ENCODE measurements around the gene THSD7B.

The THSD7B gene

DNA sequence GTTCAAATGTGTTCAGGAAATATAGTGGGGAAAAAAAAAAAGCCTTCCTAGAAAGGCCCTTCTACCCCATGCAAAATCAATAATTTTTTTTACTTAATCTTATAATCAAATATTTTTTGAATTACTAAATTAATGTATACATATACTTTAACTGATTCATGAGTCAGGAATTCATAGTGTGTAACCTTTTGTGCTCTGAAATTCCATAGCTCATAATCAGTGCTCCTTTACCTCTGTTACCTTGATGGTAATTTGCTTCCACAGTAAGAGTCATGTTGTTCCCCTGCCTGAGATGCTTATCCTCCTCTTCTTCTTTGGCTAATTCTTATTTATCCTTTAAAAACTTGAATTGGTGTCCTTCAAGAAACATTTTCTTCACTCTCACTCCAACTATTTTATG is 414.2 kb downstream of the THSD7B start:
- Histone ChIP-seq H3K4me3 (ENCODE audit: low read depth, low read length) (no peak overlapping the region), H3K27me3 (ENCODE audit: control insufficient read depth, insufficient read depth, low read length) (no peaks in the 10 kb centered on the region), H2AFZ (no peak overlapping the region), H3K9ac (no peak overlapping the region), H3K9me3 (ENCODE audit: control insufficient read depth, low read length) (no peaks in the 10 kb centered on the region), H3K36me3 (ENCODE audit: control insufficient read depth, insufficient read depth, low read length) (no peaks in the 10 kb centered on the region), H3K4me2 (ENCODE audit: low read length) (no peak overlapping the region), H3K27ac (no peak overlapping the region), H3K79me2 (no peaks in the 10 kb centered on the region), H3K4me1 (no peaks in the 10 kb centered on the region)
- TF ChIP-seq CTCF (IDR thresholded peaks at IDR 0.05): no peak

GRCh38 chr2:137180012-137180411 is 414.7 kb downstream of the THSD7B start:
- no peak overlapping the region for H3K4me3 ChIP-seq (ENCODE audit: low read depth, low read length)
- no peaks in the 10 kb centered on the region for H3K79me2 ChIP-seq
- no peaks in the 10 kb centered on the region for H3K9me3 ChIP-seq (ENCODE audit: control insufficient read depth, low read length)
- H2AFZ ChIP-seq: no peak overlapping the region
- H3K4me1 ChIP-seq: no peaks in the 10 kb centered on the region
- no peak overlapping the region for H3K9ac ChIP-seq
- H3K4me2 ChIP-seq (ENCODE audit: low read length): no peak overlapping the region
- no peaks in the 10 kb centered on the region for H3K27me3 ChIP-seq (ENCODE audit: control insufficient read depth, insufficient read depth, low read length)
- H3K36me3 ChIP-seq (ENCODE audit: control insufficient read depth, insufficient read depth, low read length): no peaks in the 10 kb centered on the region
- no peak for TF ChIP-seq CTCF (IDR thresholded peaks at IDR 0.05)
- H3K27ac ChIP-seq: no peak overlapping the region

GRCh38 chr2:137181370-137181769 is 416.0 kb downstream of the THSD7B start:
- H3K79me2 ChIP-seq: no peaks in the 10 kb centered on the region
- no peaks in the 10 kb centered on the region for H3K27me3 ChIP-seq (ENCODE audit: control insufficient read depth, insufficient read depth, low read length)
- H3K9me3 ChIP-seq (ENCODE audit: control insufficient read depth, low read length): no peaks in the 10 kb centered on the region
- no peak overlapping the region for H3K9ac ChIP-seq
- no peaks in the 10 kb centered on the region for H3K36me3 ChIP-seq (ENCODE audit: control insufficient read depth, insufficient read depth, low read length)
- no peaks in the 10 kb centered on the region for H3K4me1 ChIP-seq
- TF ChIP-seq CTCF (IDR thresholded peaks at IDR 0.05): no peak
- H2AFZ ChIP-seq: no peak overlapping the region
- no peak overlapping the region for H3K4me2 ChIP-seq (ENCODE audit: low read length)
- H3K4me3 ChIP-seq (ENCODE audit: low read depth, low read length): no peak overlapping the region
- H3K27ac ChIP-seq: no peak overlapping the region

DNA sequence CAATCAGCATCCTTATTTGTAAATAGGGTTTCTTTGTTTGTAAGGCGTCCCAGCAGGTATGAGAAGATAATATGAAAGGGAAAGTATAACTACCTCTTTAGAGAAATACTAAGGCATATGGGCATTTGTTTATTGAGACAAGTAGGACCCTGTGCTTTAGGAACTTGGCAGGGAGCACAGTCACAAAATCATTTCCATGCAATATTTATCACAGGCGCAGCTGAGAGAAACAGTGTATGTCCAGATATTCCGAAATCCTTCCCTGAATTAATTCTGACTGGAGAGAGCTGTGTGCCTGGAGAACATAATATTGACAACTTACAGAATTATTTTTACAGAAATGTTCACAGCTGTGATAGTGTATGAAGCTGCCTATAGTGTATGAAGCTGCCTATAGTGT is 416.7 kb downstream of the THSD7B start:
- H3K9ac ChIP-seq: no peak overlapping the region
- H2AFZ ChIP-seq: no peak overlapping the region
- H3K4me3 ChIP-seq (ENCODE audit: low read depth, low read length): no peak overlapping the region
- no peak overlapping the region for H3K27ac ChIP-seq
- no peak overlapping the region for H3K4me2 ChIP-seq (ENCODE audit: low read length)
- H3K27me3 ChIP-seq (ENCODE audit: control insufficient read depth, insufficient read depth, low read length): no peaks in the 10 kb centered on the region
- H3K4me1 ChIP-seq: no peaks in the 10 kb centered on the region
- H3K36me3 ChIP-seq (ENCODE audit: control insufficient read depth, insufficient read depth, low read length): no peaks in the 10 kb centered on the region
- no peak for TF ChIP-seq CTCF (IDR thresholded peaks at IDR 0.05)
- H3K79me2 ChIP-seq: no peaks in the 10 kb centered on the region
- H3K9me3 ChIP-seq (ENCODE audit: control insufficient read depth, low read length): no peaks in the 10 kb centered on the region

GRCh38 chr2:137183206-137183898 is 418.0 kb downstream of the THSD7B start:
- no peaks in the 10 kb centered on the region for H3K36me3 ChIP-seq (ENCODE audit: control insufficient read depth, insufficient read depth, low read length)
- no peak overlapping the region for H3K9ac ChIP-seq
- no peak overlapping the region for H3K4me2 ChIP-seq (ENCODE audit: low read length)
- no peak overlapping the region for H2AFZ ChIP-seq
- TF ChIP-seq CTCF (IDR thresholded peaks at IDR 0.05): no peak
- no peak overlapping the region for H3K27ac ChIP-seq
- no peaks in the 10 kb centered on the region for H3K4me1 ChIP-seq
- no peaks in the 10 kb centered on the region for H3K79me2 ChIP-seq
- H3K27me3 ChIP-seq (ENCODE audit: control insufficient read depth, insufficient read depth, low read length): no peaks in the 10 kb centered on the region
- no peaks in the 10 kb centered on the region for H3K9me3 ChIP-seq (ENCODE audit: control insufficient read depth, low read length)
- H3K4me3 ChIP-seq (ENCODE audit: low read depth, low read length): no peak overlapping the region
